Duodenal mucosa (tissue), 2 donors: ENCODE results near the gene SEC24D.

ENCODE experiments used
- H3K27ac ChIP-seq: one replicate; pipeline ENCODE4 v1.7.0; 2013; ENCODE audit warnings: low read depth, low read length
- H3K27me3 ChIP-seq, 2 donors: one replicate each; pipeline ENCODE4 v1.7.0; 2013; ENCODE audit warnings: low read length in 2 of 2, control low read depth in 1 of 2; ENCODE audit not compliant: insufficient read depth in 2 of 2, control insufficient read depth in 1 of 2
- H3K36me3 ChIP-seq, 2 donors: one replicate each; pipeline ENCODE4 v1.7.0; 2013; ENCODE audit warnings: low read length in 2 of 2, control low read depth in 1 of 2; ENCODE audit not compliant: insufficient read depth in 2 of 2, control insufficient read depth in 1 of 2
- H3K4me1 ChIP-seq, 2 donors: one replicate each; pipeline ENCODE4 v1.7.0; 2013; ENCODE audit warnings: low read length in 2 of 2, control low read depth in 1 of 2; ENCODE audit not compliant: insufficient read depth in 2 of 2, control insufficient read depth in 1 of 2
- H3K4me3 ChIP-seq, 2 donors: one replicate each; pipeline ENCODE4 v1.7.0; 2013; ENCODE audit warnings: low read length in 2 of 2, low read depth in 1 of 2
- H3K9ac ChIP-seq, 2 donors: one replicate each; pipeline ENCODE4 v1.7.0; 2013; ENCODE audit warnings: low read length in 2 of 2, low read depth in 1 of 2
- H3K9me3 ChIP-seq, 2 donors: one replicate each; pipeline ENCODE4 v1.7.0; 2013; ENCODE audit warnings: low read length in 2 of 2, control low read depth in 1 of 2; ENCODE audit not compliant: control insufficient read depth in 1 of 2

Gene SEC24D

DNA sequence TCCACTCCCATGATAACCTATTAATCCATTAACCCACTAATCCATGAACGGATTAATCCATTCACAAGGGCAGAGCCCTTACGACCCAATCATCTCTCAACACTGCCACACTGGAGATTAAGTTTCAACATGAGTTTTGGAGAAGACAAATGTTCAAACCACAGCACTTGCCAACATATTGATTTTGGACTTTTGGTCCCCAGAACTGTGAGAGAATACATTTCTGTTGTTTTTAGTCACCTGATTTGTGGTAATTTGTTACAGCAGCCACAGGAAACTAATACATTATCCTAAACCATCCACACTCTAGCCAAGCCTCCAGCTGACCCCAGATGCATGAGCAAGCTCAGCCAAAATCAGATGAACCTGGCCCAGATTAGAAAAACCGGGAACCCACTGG is 22.4 kb downstream of the SEC24D start:
- Histone ChIP-seq H3K27ac (no peak overlapping the region), H3K4me3 (no peak overlapping the region), H3K9ac (no peak overlapping the region), H3K4me1 (peaks cover 2 to 4% of the 10 kb centered on the region in 2 donors), H3K36me3 (peaks cover 49 to 71% of the 10 kb centered on the region in 2 donors), H3K9me3 (no peaks in the 10 kb centered on the region), H3K27me3 (no peaks in the 10 kb centered on the region)

DNA sequence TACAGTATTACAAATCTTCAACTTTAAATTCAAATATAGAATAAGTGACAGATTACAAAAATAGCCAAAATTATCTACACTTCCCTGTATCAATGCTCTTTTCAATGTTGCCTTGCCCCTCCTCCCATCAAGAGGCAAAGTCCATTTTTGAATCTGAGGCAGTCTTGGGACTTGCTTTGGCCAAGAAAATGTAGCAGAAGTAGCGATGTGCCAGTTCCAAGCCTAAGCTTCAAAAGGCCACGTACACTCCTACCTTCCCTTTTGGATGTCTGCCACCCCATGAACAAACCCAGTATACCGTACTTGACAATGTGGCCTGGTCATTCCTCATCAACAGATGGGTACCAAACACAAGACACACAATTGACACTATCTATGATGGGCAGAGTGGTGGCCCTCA is 24.1 kb downstream of the SEC24D start:
- Histone ChIP-seq H3K9ac (no peak overlapping the region), H3K36me3 (peaks cover 51 to 87% of the 10 kb centered on the region in 2 donors), H3K4me3 (no peak overlapping the region), H3K27me3 (no peaks in the 10 kb centered on the region), H3K9me3 (no peaks in the 10 kb centered on the region), H3K4me1 (peaks cover 2 to 4% of the 10 kb centered on the region in 2 donors), H3K27ac (no peak overlapping the region)

DNA sequence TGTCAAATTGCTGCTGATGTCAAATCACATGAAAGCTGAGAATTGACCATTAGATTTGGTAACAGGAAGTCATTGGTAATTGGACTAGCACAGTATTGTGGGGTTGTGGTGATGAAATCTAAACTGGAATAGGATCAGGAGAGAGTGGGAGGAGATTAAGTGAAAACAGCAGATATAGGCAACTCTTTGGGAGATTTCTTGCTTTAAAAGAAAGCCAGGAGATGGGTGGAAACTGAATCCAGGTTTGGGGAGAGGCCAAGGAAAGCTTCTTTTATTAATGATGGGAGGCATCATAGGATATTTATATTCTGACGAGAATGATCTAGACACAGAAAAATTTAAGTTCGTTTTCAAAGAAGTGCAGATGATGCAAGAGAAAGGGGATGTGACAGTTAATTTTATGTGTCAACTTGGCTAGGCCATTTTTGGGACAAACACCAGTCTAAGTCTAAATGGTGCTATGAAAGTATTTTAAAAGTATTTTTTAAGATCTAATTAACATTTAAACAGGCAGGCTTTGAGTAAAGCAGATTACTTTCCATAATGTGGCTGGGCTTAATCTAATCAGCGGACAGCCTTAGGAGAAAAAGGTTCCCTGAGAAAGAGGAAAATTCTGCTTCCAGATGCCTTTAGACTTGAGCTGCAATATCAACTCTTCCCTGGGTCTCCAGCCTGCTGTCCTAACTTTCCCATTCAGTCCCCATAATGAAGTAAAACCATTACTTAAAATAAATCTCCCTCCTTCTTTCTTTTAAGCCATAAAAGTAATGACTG is 24.7 kb downstream of the SEC24D start:
- Histone ChIP-seq H3K4me3 (no peak overlapping the region), H3K27ac (no peak overlapping the region), H3K9ac (no peak overlapping the region), H3K4me1 (peaks cover 2 to 4% of the 10 kb centered on the region in 2 donors), H3K36me3 (peaks cover 51 to 87% of the 10 kb centered on the region in 2 donors), H3K9me3 (no peaks in the 10 kb centered on the region), H3K27me3 (no peaks in the 10 kb centered on the region)

DNA sequence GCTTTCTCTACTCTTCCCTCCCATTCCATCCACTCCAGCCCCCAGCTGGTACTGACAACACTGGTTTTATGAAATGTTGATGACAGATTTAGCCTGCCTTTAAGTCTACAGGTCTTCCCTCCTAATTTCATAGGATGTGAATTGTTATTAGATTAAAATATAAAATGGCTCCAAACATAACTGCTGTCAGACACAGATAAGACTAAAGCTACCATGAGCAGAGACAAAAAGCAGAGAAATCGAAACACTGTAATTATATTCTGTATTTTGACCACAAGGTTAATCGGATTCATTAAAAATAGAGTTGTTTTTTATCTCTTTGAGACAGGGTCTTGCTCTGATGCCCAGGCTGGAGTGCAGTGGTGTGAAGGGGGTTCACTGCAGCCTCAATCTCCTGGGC is 28.3 kb downstream of the SEC24D start:
- Histone ChIP-seq H3K9ac (no peak overlapping the region), H3K27me3 (no peaks in the 10 kb centered on the region), H3K4me3 (no peak overlapping the region), H3K9me3 (no peaks in the 10 kb centered on the region), H3K36me3 (peaks cover 36 to 78% of the 10 kb centered on the region in 2 donors), H3K4me1 (peaks cover 2 to 4% of the 10 kb centered on the region in 2 donors), H3K27ac (no peak overlapping the region)

DNA sequence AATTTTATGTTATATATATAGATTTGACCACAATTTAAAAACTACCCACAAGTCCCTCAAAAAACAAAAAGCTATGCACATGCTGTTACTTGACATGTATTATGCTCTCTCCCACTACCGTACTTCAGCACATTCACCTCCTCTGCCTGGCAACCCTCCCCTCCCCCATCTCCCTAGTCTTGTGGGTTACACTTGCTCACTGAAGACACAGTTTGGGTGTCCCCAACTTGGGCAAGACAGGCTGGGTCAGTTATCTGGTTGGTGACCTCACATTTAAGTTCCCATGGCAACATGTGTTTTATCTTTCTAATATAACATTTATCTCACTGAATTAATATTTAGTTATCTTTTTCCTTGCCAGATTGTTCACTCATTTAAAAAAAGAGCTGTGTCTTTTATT is 32.7 kb downstream of the SEC24D start:
- H3K4me3 ChIP-seq = no peak overlapping the region
- H3K36me3 ChIP-seq = peaks cover 19 to 75% of the 10 kb centered on the region in 2 donors
- no peaks in the 10 kb centered on the region for H3K4me1 ChIP-seq
- no peak overlapping the region for H3K9ac ChIP-seq
- no peak overlapping the region for H3K27ac ChIP-seq
- H3K27me3 ChIP-seq = no peaks in the 10 kb centered on the region
- no peaks in the 10 kb centered on the region for H3K9me3 ChIP-seq

DNA sequence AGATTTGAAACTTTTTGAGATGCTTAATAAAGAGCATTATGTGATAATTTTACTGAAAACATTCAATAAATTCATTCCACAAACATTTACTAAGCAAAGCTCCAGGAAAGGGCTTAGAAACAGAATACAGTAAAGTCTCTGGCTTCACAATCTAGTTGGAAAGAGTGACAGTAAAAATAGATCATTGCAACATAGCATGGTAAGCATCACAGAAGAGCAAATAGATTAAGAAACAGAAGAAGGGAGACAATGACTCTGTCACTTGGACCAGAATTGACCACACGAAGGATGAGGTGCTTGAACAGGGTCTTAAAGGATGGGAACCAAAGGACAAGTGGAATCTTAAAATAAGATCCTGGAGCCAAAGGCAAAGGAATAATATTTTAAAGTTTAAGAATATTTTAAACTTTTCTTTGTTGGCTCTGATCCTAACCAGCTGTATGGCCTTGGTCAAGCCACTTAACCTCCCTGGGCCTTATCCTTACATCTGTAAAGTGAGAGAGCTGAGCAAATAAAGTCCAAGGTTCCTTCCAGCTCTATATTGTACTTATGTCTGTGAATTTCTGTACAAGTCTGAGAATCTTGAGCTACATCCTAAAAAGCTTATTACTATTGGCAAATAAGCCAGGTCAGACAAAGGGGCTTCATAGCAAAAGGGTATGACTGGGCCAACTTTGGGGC is 33.9 kb downstream of the SEC24D start:
- Histone ChIP-seq H3K27me3 (no peaks in the 10 kb centered on the region), H3K4me3 (no peak overlapping the region), H3K9me3 (no peaks in the 10 kb centered on the region), H3K4me1 (no peaks in the 10 kb centered on the region), H3K9ac (no peak overlapping the region), H3K36me3 (peaks cover 23 to 66% of the 10 kb centered on the region in 2 donors), H3K27ac (no peak overlapping the region)

DNA sequence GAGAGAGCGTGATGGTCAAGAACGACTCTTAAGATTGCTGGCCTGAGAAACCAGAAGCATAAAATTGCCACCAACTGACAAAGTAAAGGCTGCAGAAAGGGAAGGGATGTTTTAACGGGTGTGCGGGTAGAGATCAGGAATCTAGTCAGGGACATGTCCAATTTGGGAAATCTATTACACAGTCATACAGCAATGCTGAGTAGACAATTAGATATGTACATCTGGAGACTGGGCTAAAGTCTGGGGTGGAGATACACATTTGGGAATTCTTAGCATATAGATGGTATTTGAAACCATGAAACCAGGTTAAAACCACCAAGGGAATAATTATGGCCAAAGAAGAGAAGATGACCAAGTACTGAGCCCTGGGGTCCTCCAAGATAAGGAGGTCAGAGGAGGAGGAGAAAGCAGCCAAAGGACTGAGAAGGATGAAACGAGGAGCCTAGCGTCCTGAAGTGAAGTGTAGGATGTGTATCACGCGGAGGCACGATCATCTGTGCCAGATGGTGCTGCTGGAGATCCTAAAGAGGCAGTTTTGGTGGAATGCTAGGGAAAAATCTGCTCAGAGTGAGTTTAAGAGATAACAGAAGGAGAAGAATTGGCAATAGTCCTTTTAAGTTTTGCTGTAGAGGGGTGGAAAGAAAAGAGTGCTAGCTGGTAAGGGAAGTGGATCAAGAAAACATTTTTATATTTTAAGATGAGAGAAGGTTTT is 36.5 kb downstream of the SEC24D start:
- Histone ChIP-seq H3K27me3 (no peaks in the 10 kb centered on the region), H3K36me3 (peaks cover 28 to 62% of the 10 kb centered on the region in 2 donors), H3K27ac (no peak overlapping the region), H3K4me3 (no peak overlapping the region), H3K9me3 (no peaks in the 10 kb centered on the region), H3K4me1 (no peaks in the 10 kb centered on the region), H3K9ac (no peak overlapping the region)

DNA sequence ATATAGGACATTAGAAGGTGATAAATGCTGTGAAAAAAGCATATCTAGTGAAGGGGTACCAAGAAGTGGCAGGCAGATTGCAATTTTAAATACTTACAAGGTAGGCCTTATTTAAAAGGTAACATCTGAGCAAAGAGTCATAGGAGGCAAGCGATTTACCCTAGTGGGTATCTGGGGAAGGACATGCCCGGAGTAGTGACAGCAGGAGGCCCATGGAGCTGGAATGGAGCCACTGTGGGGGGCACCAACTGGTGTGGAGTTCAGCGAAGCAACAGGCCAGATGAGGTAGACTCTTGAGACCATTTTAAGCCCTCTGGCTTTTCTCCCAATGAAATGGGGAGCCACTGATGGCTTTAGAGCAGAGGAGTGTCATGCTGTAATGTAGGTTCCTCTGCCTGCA is 37.3 kb downstream of the SEC24D start:
- no peak overlapping the region for H3K27ac ChIP-seq
- peaks cover 28 to 61% of the 10 kb centered on the region in 2 donors for H3K36me3 ChIP-seq
- H3K9me3 ChIP-seq = no peaks in the 10 kb centered on the region

DNA sequence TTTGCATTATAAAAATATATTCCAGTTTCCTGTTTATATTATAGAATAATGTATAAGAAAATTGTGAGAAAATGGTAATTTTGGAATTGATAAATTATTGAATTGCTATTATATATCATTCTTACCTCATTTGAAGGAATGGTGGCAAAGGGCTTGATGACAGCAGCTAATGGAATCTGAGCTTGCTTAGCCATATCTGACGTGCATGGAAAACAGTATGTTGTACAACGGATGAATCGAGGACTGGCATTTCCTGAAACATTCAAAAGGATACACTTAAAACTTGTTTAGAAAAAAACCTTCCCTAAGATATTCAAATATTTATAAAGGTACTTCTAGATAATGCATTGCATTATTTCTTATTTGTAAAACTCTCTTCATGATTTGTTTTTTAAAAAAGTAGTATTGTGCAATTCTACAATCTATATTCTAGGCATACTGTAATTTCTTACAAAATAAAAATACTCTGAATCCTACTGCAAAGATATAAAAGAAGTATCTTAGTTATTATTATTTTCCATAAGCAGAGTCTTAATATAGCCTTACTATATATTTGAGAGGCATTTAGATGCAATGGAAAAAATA is 38.3 kb downstream of the SEC24D start:
- Histone ChIP-seq H3K4me3 (no peak overlapping the region), H3K36me3 (peaks cover 30 to 56% of the 10 kb centered on the region in 2 donors), H3K27me3 (no peaks in the 10 kb centered on the region), H3K4me1 (no peaks in the 10 kb centered on the region), H3K9me3 (no peaks in the 10 kb centered on the region), H3K27ac (no peak overlapping the region), H3K9ac (no peak overlapping the region)

More for the DNA sequence above, 37.3 kb downstream of the SEC24D start:
- H3K4me3 ChIP-seq = no peak overlapping the region
- H3K27me3 ChIP-seq = no peaks in the 10 kb centered on the region
- no peak overlapping the region for H3K9ac ChIP-seq
- no peaks in the 10 kb centered on the region for H3K4me1 ChIP-seq
